Kidney (tissue), 14 donors: ENCODE data around the gene NUDT1. TPM values are rescaled to one million over a fixed set of nuclear protein-coding genes. Genes with fewer than 3 reads are reported as not detected.

Source experiments
- DNase-seq, 5 donors: peaks; one replicate each; pipeline ENCODE4 v3.0.0-alpha.2; 2013 to 2020
- FAIRE-seq: peaks from 2 replicates; lab custom pipeline; 2012; peaks lifted over from hg19 to GRCh38; lab: Jason Lieb, UNC
- H3K27ac ChIP-seq, 2 donors: one replicate each; pipeline ENCODE4 v1.7.0; 2013; ENCODE audit warnings: low read depth in 2 of 2, low read length in 2 of 2, inconsistent platforms in 1 of 2
- H3K27me3 ChIP-seq: one replicate; pipeline ENCODE4 v1.7.1; 2013; ENCODE audit warnings: low read length, inconsistent platforms; ENCODE audit not compliant: control insufficient read depth, insufficient read depth
- H3K36me3 ChIP-seq, 3 donors: one replicate each; pipeline versions ENCODE4 v1.7.0 to v1.7.1; 2013; ENCODE audit warnings: low read length in 3 of 3, control low read depth in 1 of 3, inconsistent platforms in 1 of 3; ENCODE audit not compliant: insufficient read depth in 3 of 3, control insufficient read depth in 2 of 3
- H3K4me1 ChIP-seq, 3 donors: one replicate each; pipeline versions ENCODE4 v1.7.0 to v1.7.1; 2013; ENCODE audit warnings: low read length in 3 of 3, inconsistent platforms in 1 of 3, low read depth in 1 of 3; ENCODE audit not compliant: control insufficient read depth in 2 of 3, insufficient read depth in 2 of 3
- H3K4me3 ChIP-seq, 3 donors: one replicate each; pipeline versions ENCODE4 v1.7.0 to v1.8.1; 2013; ENCODE audit warnings: low read length in 3 of 3, control low read depth in 1 of 3, inconsistent platforms in 1 of 3
- H3K9ac ChIP-seq, 3 donors: one replicate each; pipeline versions ENCODE4 v1.7.0 to v1.7.1; 2013; ENCODE audit warnings: low read length in 3 of 3, control low read depth in 1 of 3, inconsistent platforms in 1 of 3
- H3K9me3 ChIP-seq, 3 donors: one replicate each; pipeline versions ENCODE4 v1.7.0 to v1.7.1; 2013; ENCODE audit warnings: low read length in 3 of 3, control low read depth in 1 of 3, inconsistent platforms in 1 of 3; ENCODE audit not compliant: control insufficient read depth in 2 of 3, insufficient read depth in 1 of 3
- intact Hi-C: fragments of 100-400 bp; cut with DNase I; formaldehyde crosslinking; loops from one replicate; pipeline ENCODE4 v1.11.1; 2022
- polyA plus RNA-seq: library from polyadenylated mRNA; stranded (reverse); fragments of 350-450 nt; fragmentation: Illumina TruSeq; extraction: RNeasy Lipid Tissue Mini Kit (QIAGEN cat#74804); gene quantifications from one replicate; pipeline ENCODE4 v1.2.3, GENCODE V29; 2014; ENCODE audit warnings: low read depth, low replicate concordance; ENCODE audit not compliant: insufficient read depth
- total RNA-seq: library from RNA; stranded (reverse); fragmentation: NEBNext Ultra II Directional; extraction: Animal tissue kit (Norgen Biotek cat#: 25700); gene quantifications from one replicate; pipeline ENCODE4 v1.2.1, GENCODE V29; 2021
- TF ChIP-seq, protein P1 (sequence below): IDR thresholded peaks from 3 replicates; pipeline ENCODE4 v1.5.1; 2012; ENCODE audit warnings: mild to moderate bottlenecking, moderate library complexity, borderline replicate concordance; ENCODE audit not compliant: insufficient read depth; ENCODE audit errors: extremely low read depth
- donor health status: control.
- donor health status: control.
- donor health status: control.
- donor health status: control.
- donor health status: control.
- donor health status: DM: yes; HTN: yes; CAD: no.
- donor health status: Normal renal cell carcinoma (clear cell type).

The NUDT1 gene
- total and polyA plus RNA-seq, 2 donors from 2014 or later, result 9.3 to 12.1 TPM

DNA sequence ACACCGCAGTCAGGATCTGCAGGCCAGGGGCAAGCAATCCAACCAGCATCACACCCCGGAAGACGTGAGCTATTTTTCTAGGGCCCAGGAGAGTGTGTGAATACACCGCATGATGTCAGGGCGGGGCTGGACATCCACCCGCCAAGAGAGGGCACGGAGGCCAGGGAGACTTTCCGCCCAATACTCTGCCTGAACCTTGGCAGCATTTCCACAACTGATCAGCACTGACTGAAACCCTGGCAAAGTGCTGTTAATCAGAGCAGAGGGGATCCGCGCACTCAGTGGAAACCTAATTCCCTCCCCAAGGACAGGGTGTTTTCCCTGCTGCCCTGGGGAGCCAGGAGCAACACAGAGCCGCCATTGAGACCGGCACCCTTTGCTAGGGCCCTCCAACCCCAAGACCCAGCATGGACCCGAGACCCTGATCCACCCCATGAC is 17.5 kb upstream of the NUDT1 start:
- intact Hi-C loops, result no loop called here
- H3K9me3 ChIP-seq, result no peaks in the 10 kb centered on the region
- no peaks in the 10 kb centered on the region for H3K4me1 ChIP-seq
- no peak for DNase-seq
- no peak overlapping the region for H3K4me3 ChIP-seq
- no peak overlapping the region for H3K9ac ChIP-seq
- no peaks in the 10 kb centered on the region for H3K27me3 ChIP-seq
- no peak overlapping the region for H3K27ac ChIP-seq
- FAIRE-seq, result no peak
- TF ChIP-seq, protein P1, sequence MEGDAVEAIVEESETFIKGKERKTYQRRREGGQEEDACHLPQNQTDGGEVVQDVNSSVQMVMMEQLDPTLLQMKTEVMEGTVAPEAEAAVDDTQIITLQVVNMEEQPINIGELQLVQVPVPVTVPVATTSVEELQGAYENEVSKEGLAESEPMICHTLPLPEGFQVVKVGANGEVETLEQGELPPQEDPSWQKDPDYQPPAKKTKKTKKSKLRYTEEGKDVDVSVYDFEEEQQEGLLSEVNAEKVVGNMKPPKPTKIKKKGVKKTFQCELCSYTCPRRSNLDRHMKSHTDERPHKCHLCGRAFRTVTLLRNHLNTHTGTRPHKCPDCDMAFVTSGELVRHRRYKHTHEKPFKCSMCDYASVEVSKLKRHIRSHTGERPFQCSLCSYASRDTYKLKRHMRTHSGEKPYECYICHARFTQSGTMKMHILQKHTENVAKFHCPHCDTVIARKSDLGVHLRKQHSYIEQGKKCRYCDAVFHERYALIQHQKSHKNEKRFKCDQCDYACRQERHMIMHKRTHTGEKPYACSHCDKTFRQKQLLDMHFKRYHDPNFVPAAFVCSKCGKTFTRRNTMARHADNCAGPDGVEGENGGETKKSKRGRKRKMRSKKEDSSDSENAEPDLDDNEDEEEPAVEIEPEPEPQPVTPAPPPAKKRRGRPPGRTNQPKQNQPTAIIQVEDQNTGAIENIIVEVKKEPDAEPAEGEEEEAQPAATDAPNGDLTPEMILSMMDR, result no peak
- peaks cover 4 to 17% (median 4%) of the 10 kb centered on the region in 3 donors for H3K36me3 ChIP-seq

- Histone ChIP-seq H3K36me3 (peaks cover 4 to 17% (median 4%) of the 10 kb centered on the region in 3 donors), H3K27me3 (no peaks in the 10 kb centered on the region), H3K9me3 (no peaks in the 10 kb centered on the region), H3K27ac (no peak overlapping the region), H3K4me3 (no peak overlapping the region), H3K9ac (no peak overlapping the region), H3K4me1 (no peaks in the 10 kb centered on the region)
- DNase-seq (no peak), FAIRE-seq (no peak)
- intact Hi-C loops, result no loop called here
- TF ChIP-seq, protein P1, result no peak
Measured at GRCh38 chr7:2224934-2225333, 17.1 kb upstream of the NUDT1 start.

DNA sequence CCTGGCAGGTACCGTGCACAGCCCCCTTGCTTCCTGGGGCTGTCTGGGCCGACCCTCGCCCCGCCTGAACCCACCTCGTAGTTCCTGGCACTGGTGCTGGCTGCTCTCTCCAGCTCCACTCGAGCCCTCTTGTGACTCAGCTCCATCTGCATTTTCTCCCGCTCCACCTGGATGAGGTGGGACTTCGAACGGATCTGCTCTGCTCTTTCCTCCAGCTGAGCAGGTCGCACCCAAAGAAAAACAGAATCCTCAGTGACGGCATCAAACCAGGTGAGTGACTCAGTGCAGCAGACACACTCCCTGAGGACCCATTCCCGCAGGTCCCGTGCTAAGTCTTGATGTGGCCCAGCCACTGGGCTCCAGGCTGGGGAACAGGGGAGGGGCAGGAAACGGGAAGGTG is 16.7 kb upstream of the NUDT1 start:
- no peaks in the 10 kb centered on the region for H3K27me3 ChIP-seq
- intact Hi-C loops, result no loop called here
- FAIRE-seq (no peak), DNase-seq (peak in 1 of 5 donors; percentile 87)
- H3K9me3 ChIP-seq, result no peaks in the 10 kb centered on the region
- TF ChIP-seq, protein P1, result no peak
- no peak overlapping the region for H3K9ac ChIP-seq
- H3K27ac ChIP-seq, result no peak overlapping the region
- peaks cover 4 to 17% (median 4%) of the 10 kb centered on the region in 3 donors for H3K36me3 ChIP-seq
- no peaks in the 10 kb centered on the region for H3K4me1 ChIP-seq
- no peak overlapping the region for H3K4me3 ChIP-seq

GRCh38 chr7:2225830-2226229 is 16.2 kb upstream of the NUDT1 start:
- Histone ChIP-seq H3K9me3 (no peaks in the 10 kb centered on the region), H3K27ac (no peak overlapping the region), H3K4me3 (no peak overlapping the region), H3K9ac (no peak overlapping the region), H3K27me3 (no peaks in the 10 kb centered on the region), H3K4me1 (no peaks in the 10 kb centered on the region), H3K36me3 (peaks cover 4 to 17% (median 4%) of the 10 kb centered on the region in 3 donors)
- FAIRE-seq (no peak), DNase-seq (no peak)
- intact Hi-C loops, result no loop called here
- TF ChIP-seq, protein P1, result no peak
